ENCODE measurements around the gene IFT80. TPM values are rescaled to one million over a fixed set of nuclear protein-coding genes. Genes with fewer than 3 reads are reported as not detected.
"Not testable (repeated sequence)": the region's sequence is repeated elsewhere in the genome, so short reads cannot be mapped to it uniquely, and the experiment has no call there.

The IFT80 gene
- polyA plus RNA-seq, 3 donors, result 1.3 to 7.7 (median 1.4) TPM

- no peak overlapping the region for H3K27ac Mint-ChIP-seq
- Histone ChIP-seq H3K27me3 (ENCODE audit: control insufficient read depth in 2 of 2, insufficient read depth in 2 of 2, low read length in 2 of 2) (no peaks in the 10 kb centered on the region), H3K9me3 (replicated peaks in 1 of 2; ENCODE audit: control insufficient read depth in 1 of 2, insufficient read depth in 1 of 2, low read length in 2 of 2) (no peaks in the 10 kb centered on the region), H3K9ac (ENCODE audit: insufficient read depth, low read length, poor library complexity, severe bottlenecking) (no peak overlapping the region), H3K79me2 (ENCODE audit: insufficient read depth, low read length) (no peaks in the 10 kb centered on the region), H3K4me3 (replicated peaks in 1 of 3; ENCODE audit: low read depth in 2 of 3, low read length in 3 of 3) (no peak overlapping the region), H3K4me2 (replicated peaks; ENCODE audit: extremely low read depth, low read length, poor library complexity, severe bottlenecking) (no peak overlapping the region), H2AFZ (ENCODE audit: insufficient read depth, low read depth, low read length, poor library complexity, severe bottlenecking) (no peak overlapping the region), H3K27ac (ENCODE audit: low read depth in 1 of 2, low read length in 2 of 2) (no peak overlapping the region), H3K4me1 (ENCODE audit: control insufficient read depth in 1 of 2, insufficient read depth in 2 of 2, low read length in 2 of 2) (no peaks in the 10 kb centered on the region), H3K36me3 (replicated peaks in 1 of 2; ENCODE audit: control insufficient read depth in 1 of 2, insufficient read depth in 2 of 2, low read length in 2 of 2) (no peaks in the 10 kb centered on the region), H4K20me1 (ENCODE audit: insufficient read depth, low read length) (no peaks in the 10 kb centered on the region)
- no peak for TF ChIP-seq CTCF (IDR thresholded peaks at IDR 0.05)
- H3K36me3 Mint-ChIP-seq, result no peaks in the 10 kb centered on the region
- intact Hi-C loops (cut with micrococcal nuclease), result no loop called here
- H3K27me3 Mint-ChIP-seq (ENCODE audit: low read depth in 3 of 3), result peaks cover 0 to 2% (median 0%) of the 10 kb centered on the region in 3 donors
- no peak overlapping the region for H3K4me3 Mint-ChIP-seq
- peaks cover 7 to 22% (median 15%) of the 10 kb centered on the region in 7 donors for H3K9me3 Mint-ChIP-seq
- no peak for DNase-seq
- no peaks in the 10 kb centered on the region for H3K4me1 Mint-ChIP-seq
- 95% methylated on average over 7 of the region's 9 CpGs for WGBS (ENCODE audit: insufficient coverage)
Measured at GRCh38 chr3:160245261-160245800, 153.7 kb downstream of the IFT80 start.

- H3K4me2 ChIP-seq (replicated peaks; ENCODE audit: extremely low read depth, low read length, poor library complexity, severe bottlenecking); H3K27ac ChIP-seq (ENCODE audit: low read depth in 1 of 2, low read length in 2 of 2); H3K4me1 ChIP-seq (ENCODE audit: control insufficient read depth in 1 of 2, insufficient read depth in 2 of 2, low read length in 2 of 2); H3K36me3 ChIP-seq (replicated peaks in 1 of 2; ENCODE audit: control insufficient read depth in 1 of 2, insufficient read depth in 2 of 2, low read length in 2 of 2); intact Hi-C loops (cut with micrococcal nuclease); H3K4me1 Mint-ChIP-seq; H3K27me3 Mint-ChIP-seq (ENCODE audit: low read depth in 3 of 3); H4K20me1 ChIP-seq (ENCODE audit: insufficient read depth, low read length); H3K4me3 ChIP-seq (replicated peaks in 1 of 3; ENCODE audit: low read depth in 2 of 3, low read length in 3 of 3); DNase-seq; H3K27me3 ChIP-seq (ENCODE audit: control insufficient read depth in 2 of 2, insufficient read depth in 2 of 2, low read length in 2 of 2); H3K9me3 ChIP-seq (replicated peaks in 1 of 2; ENCODE audit: control insufficient read depth in 1 of 2, insufficient read depth in 1 of 2, low read length in 2 of 2); H3K9ac ChIP-seq (ENCODE audit: insufficient read depth, low read length, poor library complexity, severe bottlenecking); H3K4me3 Mint-ChIP-seq; H3K79me2 ChIP-seq (ENCODE audit: insufficient read depth, low read length); H2AFZ ChIP-seq (ENCODE audit: insufficient read depth, low read depth, low read length, poor library complexity, severe bottlenecking); H3K36me3 Mint-ChIP-seq: not testable (repeated sequence)
- Mint-ChIP-seq H3K9me3 (peaks cover 8 to 27% (median 19%) of the 10 kb centered on the region in 7 donors), H3K27ac (peak overlapping the region in 1 of 7 donors; percentile 16)
- WGBS (ENCODE audit: insufficient coverage), result 93% methylated on average over 5 of the region's 6 CpGs
Measured at GRCh38 chr3:160240719-160241118, 158.3 kb downstream of the IFT80 start.
